GM19452 (cell line): ENCODE measurements around the gene FGF1.

Experiments used
- ATAC-seq: cut with Tn5 transposase; IDR thresholded peaks from one replicate; pipeline ENCODE4 v1.9.1; 2021; ENCODE audit not compliant: unreplicated experiment

The FGF1 gene

DNA sequence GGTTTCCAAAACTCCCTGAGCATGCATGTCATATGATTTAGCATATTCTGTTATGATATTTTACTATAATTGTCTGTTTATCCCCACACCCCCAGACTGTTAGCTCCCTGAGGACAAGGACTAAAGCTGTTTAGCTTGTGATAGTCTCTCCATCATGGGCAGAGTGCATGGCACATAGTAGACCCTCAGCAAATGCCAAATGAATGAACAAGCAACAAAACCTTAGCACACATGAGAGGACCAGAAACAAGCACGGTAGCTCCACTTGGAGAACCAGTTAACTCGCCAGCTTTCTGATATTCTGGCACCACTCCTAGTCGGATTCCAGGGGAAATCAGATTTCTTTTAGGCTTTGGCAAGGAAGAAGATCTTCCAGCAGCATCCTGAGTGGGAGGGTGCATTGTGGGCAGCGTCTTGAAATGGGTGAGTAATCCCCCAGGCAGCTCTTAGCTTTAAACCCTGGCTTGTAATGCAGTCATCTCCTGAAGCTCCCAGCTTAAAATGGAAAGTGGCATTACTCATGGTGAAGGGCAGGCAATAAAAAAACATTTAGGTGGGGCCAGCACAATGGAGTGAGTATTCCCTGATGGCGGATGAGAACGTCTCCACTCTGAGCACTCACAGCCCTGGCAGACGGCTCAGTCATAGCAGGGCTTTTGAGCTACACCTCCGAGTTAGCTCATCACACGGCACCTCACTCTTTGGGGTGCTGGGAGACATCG lies 41.1 kb downstream of the FGF1 start:
- ATAC-seq: no peak

DNA sequence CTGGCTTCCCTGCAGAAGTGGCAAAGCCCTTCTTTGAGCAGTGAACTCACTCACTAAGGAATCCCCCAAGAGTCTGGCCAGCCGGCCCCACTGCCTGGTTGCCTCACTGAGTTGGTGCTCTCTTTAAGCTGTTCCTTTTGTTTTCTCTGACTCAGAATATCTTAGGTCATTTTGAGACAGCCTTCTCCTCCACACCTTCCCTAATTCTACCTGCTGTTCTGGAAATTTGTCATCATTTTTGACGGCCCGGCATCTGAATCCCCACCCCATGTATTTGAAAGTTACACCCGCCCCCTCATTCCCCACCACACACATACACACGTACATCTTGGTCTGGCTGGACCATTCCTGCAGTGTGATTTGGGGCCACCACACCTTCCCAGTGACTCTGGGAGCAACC lies 41.8 kb downstream of the FGF1 start:
- ATAC-seq: no peak

DNA sequence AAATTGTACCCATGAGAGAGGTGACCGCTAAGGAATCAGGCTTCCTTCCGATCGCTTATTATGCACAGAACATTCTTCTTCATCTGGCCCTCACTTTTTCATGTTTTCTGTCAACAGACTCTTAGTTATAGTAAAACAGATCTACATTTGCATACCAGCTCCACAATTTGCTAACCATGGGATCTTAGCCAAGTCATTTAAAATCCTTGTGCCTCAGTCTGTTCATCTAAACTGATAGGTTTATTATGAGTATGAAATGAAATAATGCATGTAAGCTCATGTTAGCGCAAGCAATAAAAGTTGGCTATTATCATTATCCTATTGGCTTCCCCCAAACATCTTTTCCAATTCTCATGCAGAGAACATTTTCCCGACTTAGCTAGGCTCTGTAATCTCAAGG lies 42.3 kb downstream of the FGF1 start:
- no peak for ATAC-seq

DNA sequence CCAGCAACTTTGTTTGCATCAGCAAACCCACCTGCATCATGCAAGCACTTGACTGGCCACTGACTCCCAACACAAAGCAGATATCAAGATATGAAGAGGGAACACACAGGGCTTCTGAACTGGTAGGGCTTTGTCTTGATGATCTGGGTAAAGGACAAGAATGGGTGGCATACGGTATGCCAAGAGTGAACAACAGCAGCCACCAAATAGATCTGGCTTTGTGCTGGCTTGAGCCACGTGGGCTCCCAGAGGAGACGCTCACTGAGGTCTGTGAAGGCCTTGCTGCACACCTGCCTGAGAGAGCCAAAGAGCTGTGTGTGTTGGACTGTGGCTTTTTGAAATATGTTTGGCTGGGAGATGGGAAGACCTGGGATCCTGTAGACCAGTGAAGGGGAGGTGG lies 43.5 kb downstream of the FGF1 start:
- no peak for ATAC-seq

DNA sequence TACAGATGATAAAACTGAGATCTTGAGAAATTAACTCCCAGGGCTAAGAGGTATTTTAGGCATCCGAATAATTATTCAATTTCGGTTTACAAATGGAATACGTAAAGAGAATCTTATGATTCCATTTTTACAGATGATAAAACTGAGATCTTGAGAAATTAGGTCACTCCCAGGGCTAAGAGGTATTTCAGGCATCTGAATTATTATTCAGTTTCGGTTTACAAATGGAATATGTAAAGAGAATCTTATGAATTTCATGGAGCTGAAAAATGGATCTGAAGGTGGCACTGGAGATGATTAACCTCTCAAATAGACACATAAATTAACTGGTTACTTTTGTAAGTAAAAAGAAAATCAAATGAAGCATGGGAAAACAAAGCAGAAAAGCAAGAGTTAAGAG lies 44.2 kb downstream of the FGF1 start:
- ATAC-seq: no peak

DNA sequence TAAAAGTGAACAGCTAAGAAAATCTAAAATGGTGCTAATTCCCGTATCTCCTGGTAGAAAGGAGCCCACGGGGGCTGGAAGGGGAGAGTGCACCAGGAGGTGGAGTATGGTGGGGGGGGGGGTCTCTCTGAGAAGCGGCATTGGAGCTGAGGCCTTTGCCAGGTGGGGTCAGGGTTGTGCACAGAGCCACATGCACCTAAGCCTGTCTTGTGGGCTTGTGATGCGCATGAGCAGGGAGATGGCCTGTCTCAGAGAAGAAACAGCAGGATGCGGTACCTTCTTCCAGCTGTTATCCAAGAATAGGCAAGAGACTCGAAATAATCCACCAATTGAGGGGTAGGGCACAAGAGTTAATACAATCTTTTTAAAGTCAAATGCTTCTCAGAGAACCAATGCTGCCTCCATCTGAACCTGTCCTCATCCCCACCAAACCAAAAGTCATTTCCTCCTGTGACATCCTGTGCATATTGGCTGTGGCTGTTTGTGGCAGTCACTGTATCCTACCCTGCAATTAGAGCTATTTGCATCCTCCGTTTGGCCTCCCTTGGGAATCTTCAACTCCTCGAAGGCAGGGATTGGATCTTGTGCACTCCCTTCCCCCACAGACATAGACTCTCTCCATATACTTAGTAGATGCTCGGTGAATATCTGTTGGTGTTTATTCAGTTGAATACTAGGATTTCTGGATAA lies 45.4 kb downstream of the FGF1 start:
- ATAC-seq: no peak

DNA sequence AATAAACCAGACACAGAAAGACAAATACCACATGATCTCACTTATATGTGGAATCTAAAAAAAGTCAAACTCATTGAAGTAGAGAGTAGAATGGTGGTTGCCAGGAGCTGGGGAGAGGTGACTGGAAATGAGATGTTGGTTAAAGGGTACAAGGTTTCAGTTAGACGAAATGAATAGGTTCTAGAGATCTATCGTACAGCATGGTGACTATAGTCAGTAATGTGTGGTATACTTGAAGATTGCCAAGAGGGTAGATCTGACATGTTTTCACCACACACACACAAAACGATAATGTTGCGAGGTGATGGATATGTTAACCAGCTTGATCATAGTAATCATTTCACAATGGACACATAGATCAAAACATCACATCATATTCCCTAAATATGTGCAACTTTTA lies 46.4 kb downstream of the FGF1 start:
- no peak for ATAC-seq

DNA sequence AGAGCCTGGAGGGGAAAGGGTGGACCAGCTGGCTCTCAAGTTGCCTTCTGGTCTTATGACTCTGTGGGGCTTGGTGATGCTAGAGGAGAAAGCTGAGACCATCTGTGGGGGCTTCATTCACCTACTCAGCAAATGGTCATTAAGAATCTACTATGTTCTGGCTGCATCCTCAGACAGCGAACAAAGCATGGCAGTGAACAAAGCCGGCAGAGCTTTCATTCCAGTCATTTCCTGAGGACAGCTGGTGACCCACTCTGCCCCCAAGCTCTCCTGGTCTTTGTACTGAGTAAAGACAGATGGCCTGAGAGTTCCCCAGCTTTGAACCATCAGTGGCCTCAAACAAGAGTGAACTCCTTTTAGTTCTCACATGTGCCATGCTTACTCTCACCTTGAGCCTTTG lies 48.0 kb downstream of the FGF1 start:
- ATAC-seq: no peak

DNA sequence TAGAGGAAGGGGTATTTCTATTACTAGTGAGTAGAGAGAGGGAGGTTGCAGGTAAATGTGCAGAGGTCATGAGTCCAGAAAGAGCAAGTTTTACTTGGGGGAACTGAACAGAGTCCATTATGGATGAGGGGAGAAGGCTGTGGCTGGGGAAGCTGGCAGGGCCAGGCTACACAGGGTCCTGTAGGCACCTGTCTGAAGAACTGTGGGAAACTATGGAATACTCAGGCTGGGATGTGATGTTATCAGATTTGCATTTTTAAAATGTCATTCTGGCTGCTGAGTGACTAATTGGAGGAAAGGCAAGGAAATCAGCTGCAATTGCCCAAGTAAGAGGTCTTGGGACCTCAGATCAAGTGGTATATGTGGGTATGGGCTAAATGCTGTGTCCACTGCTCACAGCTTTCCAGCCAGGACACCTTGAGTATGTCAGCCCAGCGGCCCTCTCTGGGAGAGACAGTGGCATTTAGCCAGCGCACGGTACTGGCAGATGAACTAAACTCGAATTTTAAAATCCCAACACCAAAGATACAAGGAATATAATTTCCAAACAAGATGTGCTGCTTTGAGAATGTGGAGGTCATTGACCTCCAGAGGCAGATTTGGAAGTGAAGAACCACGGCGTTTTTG lies 49.1 kb downstream of the FGF1 start:
- no peak for ATAC-seq

DNA sequence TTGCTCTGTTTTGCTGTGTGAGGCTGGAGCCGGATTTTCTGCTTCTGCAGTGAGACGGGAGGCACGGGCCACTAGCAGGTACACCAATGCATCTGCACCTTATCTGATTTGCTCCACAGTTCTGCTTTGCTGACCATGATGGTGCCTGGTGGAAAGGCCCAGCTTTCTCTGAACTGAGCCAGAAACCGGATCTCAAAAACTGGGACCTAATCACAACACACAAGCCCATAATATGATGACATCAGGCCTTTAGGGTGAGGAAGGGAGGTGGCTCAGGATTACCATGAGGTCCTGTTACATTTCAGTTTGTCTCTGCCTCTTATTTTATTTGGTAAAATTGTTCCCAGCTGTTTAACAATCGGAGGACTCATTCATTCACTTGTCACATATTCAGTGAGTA lies 49.8 kb downstream of the FGF1 start:
- ATAC-seq: no peak

DNA sequence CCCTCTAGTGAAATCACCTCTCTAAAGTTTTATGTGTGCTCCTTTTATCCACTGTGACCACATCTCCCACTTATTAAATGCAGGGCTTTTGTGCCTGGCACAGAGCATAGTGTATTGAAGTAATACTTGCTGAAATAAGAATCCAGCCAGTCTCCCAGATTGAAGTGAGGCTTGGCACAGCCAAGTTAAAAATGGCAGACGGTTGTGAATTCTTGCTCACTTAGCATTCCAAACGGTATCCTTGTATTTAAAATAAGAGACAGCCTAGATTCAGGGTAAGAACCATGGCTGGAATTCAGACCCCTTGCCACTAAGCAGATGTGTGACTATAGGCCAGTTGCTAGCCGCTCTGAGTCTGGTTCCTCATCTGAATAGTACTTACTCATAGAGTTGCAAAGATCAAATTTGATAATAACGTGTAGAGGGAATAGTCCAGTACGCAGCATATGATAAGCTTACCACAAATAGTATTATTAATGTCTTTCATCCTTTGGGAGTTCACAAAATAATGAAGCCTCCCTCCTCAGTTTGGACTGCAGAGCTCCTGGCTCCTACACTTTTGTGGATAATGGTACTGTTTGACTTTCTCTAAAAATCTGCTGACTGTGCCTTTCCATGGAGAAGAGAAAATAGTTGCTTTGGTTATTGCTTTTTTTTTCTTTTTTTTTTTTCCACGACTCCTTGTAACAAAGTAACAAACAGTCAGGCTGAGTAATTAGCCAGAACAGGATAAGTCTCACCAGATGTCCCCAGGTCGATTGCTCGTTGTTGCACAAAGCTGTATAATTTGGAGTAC lies 51.5 kb downstream of the FGF1 start:
- ATAC-seq: no peak

DNA sequence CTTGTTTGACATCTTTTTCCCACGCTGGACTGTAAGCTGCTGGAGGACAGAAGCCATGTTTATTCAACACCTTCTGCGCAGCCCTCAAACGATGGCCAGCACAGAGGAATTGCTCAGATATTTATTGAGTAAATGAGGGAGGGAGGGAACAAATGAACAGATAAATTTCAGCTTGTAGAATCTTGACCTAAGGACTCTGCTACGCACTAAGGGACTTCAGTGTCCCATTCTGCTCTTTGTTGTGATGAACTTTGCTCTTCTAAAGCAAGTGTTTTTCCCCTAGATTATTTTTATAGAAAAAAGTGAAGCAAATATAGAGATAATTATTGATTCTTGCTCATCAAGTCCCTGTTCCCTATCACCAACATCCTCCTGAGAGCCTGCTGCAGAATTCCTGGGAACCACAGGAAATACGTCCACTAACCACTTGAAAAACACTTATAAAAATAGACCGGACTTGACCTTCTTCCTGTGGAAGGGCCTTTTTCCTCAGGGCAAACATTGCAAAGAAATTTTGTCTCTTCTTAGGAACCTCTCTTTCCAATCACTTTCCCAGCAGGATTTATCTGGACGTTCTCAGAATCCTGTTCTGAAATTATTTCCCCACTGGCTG lies 54.9 kb downstream of the FGF1 start:
- ATAC-seq: no peak

DNA sequence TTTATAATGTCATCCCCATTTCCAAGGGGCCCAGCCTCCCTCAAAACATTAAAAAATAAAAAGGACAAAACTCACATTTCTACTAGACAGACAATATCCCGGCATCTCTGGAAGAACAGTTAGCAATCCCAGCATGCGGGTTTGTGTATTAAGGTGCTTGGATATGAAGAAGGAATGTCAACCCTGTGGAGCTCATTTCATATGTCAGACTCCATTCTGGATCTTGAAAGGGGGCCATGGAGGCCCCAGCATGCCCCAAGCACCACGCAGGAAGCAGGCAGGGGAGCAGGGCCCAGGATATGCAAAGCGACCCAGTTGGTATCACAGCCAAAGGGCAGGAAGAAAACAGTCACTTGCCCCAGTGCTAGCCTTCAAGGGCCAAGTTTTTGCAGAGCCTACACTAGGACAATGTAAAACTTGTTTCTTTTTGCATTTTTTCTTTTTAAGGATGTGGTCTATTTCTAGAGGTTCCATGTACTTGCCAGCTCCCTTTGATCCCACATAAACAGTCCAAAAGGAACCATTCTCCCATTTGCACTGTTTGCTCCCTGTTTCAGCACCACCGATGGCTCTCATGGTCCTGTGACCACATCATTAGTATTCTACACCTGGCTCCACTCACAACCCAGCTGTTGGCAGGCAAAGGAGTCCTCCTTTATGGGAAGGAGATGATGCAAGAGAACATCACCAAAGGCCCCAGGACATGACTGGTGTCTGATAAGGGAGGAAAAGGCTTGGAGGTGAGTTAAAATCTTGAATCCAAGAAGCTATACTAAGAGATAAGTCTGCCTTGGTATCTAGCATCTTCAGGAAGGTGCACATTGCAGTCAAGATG lies 58.3 kb downstream of the FGF1 start:
- no peak for ATAC-seq

DNA sequence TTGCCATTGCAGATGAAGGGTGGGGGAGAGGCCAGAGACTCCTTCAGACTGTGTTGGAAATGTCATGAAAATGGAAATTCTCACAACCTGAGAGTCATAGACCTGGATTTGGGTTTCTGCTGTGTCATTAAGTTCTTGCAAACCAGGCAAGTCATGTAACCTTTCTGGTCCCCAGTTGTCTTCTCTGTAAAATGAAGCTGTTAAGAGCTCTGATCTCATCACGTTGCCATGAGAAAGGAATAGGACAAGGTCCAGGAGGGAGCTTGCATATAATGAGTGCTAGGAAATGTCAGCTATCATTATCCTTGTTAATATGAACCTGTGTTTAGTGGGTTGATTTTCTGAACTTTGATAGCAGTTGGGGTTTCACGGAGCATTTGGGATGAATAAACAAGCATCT lies 59.1 kb downstream of the FGF1 start:
- ATAC-seq: no peak

DNA sequence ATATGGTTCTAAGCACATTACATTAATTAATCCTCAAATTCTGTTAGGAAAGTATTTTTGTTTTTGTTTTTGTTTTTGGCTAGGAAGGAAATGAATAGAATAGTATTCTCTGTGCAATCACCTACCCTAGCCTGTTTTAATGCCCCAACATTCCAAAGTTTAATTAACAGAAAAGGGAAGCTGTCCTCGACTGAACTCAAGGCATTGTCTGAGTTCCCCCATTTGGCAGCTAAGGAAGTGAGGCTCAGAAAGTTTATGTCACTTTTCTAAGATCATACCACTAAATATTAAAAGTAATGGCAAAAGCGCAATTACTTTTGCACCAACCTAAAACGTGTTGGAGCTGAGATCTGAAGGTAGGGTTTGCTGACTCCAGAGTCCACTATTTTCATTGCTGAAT lies 59.8 kb downstream of the FGF1 start:
- no peak for ATAC-seq

DNA sequence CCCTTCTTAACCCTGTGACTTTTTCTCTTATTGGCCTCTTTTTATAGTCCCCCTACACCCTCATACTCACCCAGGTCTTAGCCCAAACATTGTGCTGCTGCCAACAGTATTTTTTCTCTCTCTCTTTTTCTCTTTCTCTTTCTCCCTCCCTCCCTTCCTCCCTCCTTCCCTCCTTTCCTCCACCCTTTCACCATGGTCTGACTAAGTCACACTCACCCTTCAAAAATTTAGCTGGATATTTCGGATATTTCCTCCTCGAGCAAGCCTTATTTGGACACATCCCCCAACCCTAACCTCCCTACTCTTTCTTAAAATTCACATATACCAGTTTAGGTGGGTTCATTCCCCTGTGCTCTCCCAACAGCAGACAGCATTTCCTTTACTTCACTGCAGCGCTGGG lies 64.7 kb downstream of the FGF1 start:
- ATAC-seq: no peak

DNA sequence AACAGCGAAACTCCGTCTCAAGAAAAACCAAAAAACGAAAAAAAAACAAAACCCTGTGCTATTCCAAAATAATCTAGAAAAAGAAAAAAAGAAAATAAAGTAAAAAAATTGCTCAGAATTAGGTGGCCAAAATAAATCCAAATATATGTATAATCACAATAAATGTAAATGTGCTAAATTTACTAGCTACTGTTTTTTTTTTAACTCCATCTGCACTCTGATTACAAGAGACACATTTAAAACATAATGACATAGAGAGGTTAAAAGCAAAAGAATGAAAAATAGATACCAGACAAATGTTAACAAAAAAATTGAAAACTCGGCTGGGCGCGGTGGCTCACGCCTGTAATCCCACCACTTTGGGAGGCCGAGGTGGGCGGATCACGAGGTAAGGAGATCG lies 66.1 kb downstream of the FGF1 start:
- no peak for ATAC-seq

DNA sequence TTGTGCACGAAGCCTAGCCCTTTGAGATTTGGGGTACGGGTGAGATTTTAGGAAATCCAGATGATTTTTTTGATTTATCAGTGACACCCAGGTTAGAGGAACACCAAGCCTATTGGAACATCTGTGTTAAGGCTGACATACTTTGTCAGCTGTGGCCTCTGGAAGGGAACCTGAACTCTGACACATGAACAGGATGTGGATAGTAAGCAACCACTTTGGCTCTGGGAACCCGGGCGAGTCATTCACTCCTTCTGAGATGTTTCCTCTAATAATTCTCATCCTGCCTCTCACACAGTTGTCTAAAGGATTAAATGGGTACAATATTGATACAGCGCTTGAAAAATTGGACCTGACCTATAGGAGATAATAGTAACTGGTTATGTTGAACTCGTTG lies 67.8 kb downstream of the FGF1 start:
- ATAC-seq: no peak

DNA sequence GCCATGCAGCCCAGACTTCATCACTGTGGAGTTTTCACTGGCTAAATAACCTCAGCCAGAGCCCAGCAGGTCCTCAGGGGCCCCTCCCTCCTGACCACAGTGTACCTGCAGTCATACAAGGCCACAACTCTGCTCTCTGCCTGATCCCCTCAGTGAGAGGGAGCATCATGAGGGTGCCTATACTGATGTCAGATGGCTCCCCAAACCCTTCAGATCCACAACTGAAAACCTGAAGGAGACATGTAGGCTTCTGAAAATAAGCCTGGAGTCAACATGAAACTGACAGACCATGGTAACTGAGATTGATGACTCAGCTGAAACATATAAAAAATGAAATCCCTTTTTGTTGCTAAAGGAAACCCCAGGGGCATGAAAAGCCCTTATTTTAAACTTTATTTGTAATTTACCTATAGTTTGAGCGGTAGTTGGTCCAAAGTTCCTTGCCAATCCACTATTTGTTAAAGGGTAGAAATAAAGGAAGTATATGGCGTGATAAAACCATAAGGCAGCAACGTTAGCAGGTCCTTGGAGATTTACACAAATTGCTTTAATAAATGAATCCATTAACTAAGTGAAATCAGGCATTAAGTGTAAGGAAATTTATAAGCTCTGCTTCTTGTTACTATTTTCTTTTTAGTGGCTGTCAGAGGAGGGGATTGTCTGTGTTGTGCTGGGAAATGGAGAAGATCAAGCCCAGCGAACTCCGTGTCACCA lies 68.3 kb downstream of the FGF1 start:
- no peak for ATAC-seq

DNA sequence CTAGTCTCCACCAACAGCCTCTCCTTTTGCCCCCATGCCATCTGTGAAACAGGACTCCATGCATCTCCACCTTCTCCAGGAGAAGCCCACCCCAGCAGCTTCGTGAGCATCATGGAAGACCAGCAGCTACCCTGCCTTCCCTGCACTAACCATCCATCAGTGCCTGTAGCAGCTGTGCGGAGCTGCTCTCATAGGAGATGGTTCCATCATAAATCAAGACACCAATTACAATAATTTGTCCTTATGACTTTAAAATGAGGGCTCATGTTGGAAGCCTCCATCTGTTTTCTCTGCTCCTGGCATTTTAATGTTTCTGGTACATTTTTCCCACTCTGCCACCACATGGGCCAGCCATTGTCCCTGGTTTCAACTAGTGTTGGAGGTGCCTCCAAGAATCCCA lies 69.9 kb downstream of the FGF1 start:
- ATAC-seq: no peak
